ENCODE measurements around the gene BCAR1.

DNA sequence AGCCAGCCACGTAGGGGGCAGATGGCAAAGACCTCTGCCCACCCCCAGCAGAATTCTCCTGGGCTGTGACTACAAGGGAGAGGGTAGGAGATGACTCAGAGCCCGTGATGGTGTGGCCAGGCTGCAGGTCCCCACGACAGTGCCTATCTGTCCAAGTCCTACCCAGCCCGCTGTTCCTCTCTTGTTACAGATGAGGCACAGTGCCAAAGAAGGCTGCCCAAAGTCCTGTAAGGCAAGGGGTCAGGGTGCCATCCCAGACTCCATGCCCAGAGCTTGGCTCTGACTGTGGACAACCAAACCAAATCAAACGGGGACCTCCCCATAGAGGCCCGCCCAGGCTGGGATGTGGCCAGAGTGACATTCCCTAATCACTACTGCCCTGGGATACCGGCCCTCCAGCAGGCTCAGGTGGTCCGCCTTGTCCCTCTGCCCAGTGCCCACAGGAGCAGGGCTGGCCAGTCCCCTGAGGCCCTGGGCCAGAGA, 12.6 kb upstream of the BCAR1 start:
- no peak for TF ChIP-seq EZH2phosphoT487 (IDR thresholded peaks at IDR 0.05; ENCODE audit: borderline replicate concordance)
- TF ChIP-seq, protein P1, sequence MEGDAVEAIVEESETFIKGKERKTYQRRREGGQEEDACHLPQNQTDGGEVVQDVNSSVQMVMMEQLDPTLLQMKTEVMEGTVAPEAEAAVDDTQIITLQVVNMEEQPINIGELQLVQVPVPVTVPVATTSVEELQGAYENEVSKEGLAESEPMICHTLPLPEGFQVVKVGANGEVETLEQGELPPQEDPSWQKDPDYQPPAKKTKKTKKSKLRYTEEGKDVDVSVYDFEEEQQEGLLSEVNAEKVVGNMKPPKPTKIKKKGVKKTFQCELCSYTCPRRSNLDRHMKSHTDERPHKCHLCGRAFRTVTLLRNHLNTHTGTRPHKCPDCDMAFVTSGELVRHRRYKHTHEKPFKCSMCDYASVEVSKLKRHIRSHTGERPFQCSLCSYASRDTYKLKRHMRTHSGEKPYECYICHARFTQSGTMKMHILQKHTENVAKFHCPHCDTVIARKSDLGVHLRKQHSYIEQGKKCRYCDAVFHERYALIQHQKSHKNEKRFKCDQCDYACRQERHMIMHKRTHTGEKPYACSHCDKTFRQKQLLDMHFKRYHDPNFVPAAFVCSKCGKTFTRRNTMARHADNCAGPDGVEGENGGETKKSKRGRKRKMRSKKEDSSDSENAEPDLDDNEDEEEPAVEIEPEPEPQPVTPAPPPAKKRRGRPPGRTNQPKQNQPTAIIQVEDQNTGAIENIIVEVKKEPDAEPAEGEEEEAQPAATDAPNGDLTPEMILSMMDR (conservative IDR thresholded peaks at IDR 0.05; ENCODE audit: low read length) = no peak
